Retinal pigment epithelial cell (primary cell): ENCODE results near the gene EXOG.
"Not testable (repeated sequence)": the region's sequence is repeated elsewhere in the genome, so short reads cannot be mapped to it uniquely, and the experiment has no call there.

Source experiments
- DNase-seq: peaks from one replicate; pipeline ENCODE4 v3.0.0-alpha.2; 2010; ENCODE audit warnings: low read depth
- H3K4me3 ChIP-seq: 2 replicates; pipeline ENCODE4 v1.5.1; 2011; ENCODE audit warnings: mild to moderate bottlenecking, low read length, control low read depth, moderate library complexity
- TF ChIP-seq, protein P1 (sequence below): conservative IDR thresholded peaks from 2 replicates; pipeline ENCODE4 v1.5.1; 2011; ENCODE audit warnings: low read depth, low read length, control low read depth, inconsistent platforms

EXOG gene

DNA sequence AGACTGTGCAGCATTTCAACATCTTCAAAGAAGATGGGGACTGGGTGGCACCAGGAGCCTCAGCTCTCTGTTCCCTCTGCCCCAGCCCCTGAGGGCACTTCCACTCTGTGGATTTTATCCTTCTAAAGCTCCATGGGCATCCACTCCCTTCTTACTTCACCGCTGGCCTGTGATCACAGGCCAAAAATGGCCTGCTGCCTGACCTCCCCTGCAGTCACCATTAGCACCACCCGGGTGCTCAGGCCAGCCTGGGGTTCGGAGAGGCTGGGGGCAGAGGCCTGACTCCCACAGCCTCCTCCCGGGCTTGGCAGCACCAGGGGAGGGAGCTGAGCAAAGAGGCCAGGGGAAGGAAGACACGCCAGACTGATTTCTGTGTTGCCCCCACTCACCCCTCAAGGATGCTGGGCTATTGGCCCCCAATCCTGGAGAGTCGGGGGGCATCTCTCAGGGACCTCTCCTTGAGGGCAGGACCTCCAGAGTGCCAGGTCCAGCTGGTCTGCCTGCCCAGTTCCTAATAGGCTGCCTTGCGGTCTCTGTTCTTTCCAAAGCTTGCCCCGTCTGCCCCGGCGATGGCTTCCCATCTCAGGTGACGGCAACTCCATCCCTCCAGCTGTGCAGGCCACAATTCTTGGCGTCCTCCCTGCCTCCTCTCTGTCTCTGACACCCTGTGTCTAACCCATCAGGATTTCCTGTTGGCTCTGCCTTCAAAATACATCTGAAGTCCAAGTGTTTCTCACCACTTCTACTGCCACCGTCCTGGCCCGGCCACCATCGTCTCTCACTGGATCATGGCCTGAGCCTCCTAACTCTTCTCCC lies 67.1 kb downstream of the EXOG start:
- TF ChIP-seq, protein P1, sequence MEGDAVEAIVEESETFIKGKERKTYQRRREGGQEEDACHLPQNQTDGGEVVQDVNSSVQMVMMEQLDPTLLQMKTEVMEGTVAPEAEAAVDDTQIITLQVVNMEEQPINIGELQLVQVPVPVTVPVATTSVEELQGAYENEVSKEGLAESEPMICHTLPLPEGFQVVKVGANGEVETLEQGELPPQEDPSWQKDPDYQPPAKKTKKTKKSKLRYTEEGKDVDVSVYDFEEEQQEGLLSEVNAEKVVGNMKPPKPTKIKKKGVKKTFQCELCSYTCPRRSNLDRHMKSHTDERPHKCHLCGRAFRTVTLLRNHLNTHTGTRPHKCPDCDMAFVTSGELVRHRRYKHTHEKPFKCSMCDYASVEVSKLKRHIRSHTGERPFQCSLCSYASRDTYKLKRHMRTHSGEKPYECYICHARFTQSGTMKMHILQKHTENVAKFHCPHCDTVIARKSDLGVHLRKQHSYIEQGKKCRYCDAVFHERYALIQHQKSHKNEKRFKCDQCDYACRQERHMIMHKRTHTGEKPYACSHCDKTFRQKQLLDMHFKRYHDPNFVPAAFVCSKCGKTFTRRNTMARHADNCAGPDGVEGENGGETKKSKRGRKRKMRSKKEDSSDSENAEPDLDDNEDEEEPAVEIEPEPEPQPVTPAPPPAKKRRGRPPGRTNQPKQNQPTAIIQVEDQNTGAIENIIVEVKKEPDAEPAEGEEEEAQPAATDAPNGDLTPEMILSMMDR: no peak
- no peak overlapping the region for H3K4me3 ChIP-seq
- no peak for DNase-seq

DNA sequence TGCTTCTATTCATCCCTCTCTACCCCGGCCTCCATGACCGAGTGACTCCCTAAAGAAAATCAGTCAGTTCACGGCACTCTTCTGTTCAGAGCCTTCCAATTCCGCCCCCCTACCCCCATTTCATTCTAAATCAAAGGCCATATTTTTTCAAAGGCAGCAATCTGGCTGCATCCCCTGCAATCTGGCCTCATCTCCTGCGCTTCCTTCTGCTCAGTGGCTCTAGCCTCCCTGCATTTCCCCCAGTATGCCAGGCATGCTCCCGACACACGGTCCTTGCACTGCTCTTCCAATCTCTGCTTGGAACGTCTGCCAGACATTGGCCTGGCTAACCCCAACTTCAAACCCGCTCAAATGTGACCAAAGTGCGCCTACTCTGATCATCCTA lies 67.7 kb downstream of the EXOG start:
- TF ChIP-seq, protein P1: no peak
- H3K4me3 ChIP-seq: no peak overlapping the region
- DNase-seq: no peak

DNA sequence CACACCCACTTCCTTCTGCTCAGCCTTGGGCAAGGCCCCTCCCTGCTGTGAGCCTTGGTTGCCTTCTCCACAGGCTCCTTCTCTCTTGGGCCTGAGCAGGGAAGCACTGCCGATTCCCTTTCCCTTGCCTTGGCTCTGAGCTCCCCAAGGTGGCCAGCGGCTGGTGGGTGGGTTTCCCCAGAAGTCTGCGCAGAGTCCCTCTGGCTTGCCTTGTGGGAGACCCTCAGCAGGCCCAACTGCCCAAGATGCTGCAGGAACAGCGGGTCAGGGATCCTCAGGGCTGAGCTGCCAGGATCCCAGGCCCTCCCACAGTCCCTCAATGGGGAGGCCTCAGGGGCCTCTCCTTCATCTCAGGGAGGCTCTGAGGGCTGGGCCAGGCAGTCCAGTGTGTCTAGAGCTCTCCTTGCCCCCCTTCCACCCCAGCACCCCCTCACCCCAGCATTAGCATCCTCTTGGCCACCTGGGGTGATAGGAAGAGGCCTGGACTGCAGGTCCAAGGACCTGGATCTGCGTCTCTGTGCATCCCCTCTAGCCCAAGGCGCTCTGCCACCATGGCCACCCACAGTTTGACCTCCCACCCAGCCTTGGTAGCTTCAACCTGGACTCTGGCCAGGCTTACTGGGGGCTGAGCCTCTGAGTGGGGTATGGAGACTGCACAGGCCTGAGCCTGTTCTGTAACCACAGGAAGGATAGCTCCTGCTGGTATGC lies 68.6 kb downstream of the EXOG start:
- DNase-seq: no peak
- TF ChIP-seq, protein P1: no peak
- no peak overlapping the region for H3K4me3 ChIP-seq

DNA sequence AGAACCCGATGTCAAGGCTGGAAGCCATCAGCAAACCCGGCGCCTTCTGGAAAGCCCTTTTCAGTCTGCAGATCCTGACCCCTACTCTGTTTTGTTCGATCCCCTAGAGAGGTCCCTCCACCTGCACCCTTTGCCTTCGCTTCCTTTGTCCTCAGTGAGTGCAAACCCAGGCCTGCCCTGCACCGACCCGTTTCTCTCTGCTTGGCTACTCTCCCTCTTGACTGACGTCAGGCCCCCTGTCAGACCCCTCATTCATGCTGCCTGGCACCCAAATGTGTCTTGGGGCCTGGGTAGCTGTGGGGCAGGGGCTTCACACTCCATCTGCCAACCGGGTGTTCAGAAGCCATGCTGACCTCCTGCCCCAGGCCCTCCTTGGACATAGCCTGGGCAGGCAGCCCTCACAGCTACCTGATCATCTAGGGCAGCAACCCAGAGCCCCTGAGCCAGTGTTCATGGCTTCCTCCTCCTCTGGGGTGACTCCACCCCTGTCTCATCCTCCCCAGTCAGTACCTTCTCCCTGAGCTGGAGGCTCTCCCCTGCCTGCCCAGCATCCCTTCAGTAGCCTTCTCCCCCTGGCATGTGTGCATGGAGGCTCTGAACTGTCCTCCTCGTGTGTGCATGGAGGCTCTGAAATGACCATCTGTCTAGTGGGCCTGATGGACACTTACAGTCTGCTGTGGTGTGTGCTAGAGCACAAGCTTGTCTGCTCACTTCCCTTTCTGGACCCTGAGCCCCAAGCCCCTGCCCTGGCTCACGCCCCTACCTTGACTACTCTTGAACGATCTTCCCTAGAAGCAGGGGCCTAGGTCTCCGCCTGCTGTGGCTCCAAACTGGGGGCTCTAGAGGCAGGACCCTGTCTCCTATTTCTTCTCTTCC lies 69.4 kb downstream of the EXOG start:
- no peak overlapping the region for H3K4me3 ChIP-seq
- no peak for DNase-seq
- TF ChIP-seq, protein P1: no peak

DNA sequence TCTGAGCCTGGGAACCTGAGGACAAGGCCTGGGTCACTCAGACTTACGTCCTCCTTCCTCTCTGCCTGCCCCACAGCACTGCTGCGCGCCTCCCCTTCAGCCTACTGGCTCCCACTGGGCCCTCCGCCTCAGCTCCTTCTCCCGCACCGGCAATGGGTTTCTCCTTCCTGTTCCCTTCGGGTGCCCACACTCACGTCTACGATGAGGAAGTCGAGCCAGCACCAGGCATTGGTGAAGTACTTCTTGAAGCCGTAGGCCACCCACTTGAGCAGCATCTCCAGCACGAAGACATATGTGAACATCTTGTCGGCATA lies 70.0 kb downstream of the EXOG start:
- no peak overlapping the region for H3K4me3 ChIP-seq
- DNase-seq: no peak
- TF ChIP-seq, protein P1: no peak

DNA sequence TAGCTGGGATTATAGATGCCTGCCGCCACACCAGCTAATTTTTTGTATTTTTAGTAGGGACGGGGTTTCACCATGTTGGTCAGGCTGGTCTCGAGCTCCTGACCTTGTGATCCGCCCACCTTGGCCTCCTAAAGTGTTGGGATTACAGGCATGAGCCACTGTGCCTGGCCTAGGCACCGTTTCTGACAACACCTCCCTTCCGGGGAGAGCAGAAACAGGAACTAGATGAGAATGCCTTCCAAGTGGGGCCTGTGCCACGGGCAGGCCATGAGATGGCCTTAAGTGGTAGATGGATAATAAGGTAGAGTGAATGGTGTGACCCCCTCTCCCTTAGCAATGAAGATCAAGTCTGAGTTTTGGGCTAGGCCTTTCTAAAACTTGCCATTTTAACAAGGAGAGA lies 70.7 kb downstream of the EXOG start:
- not testable (repeated sequence) for H3K4me3 ChIP-seq, DNase-seq

DNA sequence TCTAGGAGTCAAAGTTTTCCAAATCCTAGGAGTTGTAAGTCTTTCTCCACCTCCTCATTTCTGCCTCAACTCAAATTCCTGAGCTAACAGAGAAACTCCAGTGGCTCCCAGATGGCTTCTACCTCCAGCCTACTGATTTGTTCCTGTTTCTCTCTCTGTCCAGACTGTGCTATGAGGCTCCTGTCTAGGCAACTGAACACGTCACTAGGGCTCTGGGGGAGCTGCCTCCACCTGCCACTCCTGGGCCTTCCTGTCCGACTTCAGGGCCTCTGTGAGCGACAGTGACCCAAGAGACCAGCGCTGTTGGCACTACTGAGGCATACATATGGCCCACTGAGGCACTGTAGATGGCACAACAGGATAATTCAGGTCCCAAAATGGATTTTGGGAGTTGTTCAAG lies 71.4 kb downstream of the EXOG start:
- TF ChIP-seq, protein P1: no peak
- H3K4me3 ChIP-seq: no peak overlapping the region
- no peak for DNase-seq
